Panc1 (cell line): ENCODE measurements around the gene ZNF512. TPM values are rescaled to one million over a fixed set of nuclear protein-coding genes. Genes with fewer than 3 reads are reported as not detected.
"Not testable (repeated sequence)": the region's sequence is repeated elsewhere in the genome, so short reads cannot be mapped to it uniquely, and the experiment has no call there.

Experiments used
- ATAC-seq: fragments of 200-7000 bp; cut with Tn5 transposase; 2 replicates; pipeline ENCODE4 v1.9.1; 2020; ENCODE audit warnings: mild to moderate bottlenecking, moderate library complexity
- BruUV-seq: library from RNA; stranded (reverse); fragments of 400-500 nt; replicated peaks from 2 replicates; lab custom pipeline; 2021; lab: Mats Ljungman, UMichigan
- CTCF ChIA-PET: fragments of 300-600 bp; sonication (Branson Sonifier 250); formaldehyde crosslinking; loops from one replicate; lab custom pipeline; 2022; ENCODE audit warnings: antibody characterized with exemption; lab: Charles Lee
- POLR2A ChIA-PET: fragments of 300-600 bp; sonication (Branson Sonifier 250); formaldehyde crosslinking; loops from one replicate; lab custom pipeline; 2022; ENCODE audit warnings: antibody characterized with exemption; lab: Charles Lee
- DNase-seq: peaks from one replicate; pipeline ENCODE4 v3.0.0-alpha.2; 2010; ENCODE audit warnings: low read depth, low spot score
- H3K27ac ChIP-seq: 2 replicates; pipeline ENCODE4 v1.5.1; 2011; ENCODE audit warnings: mild to moderate bottlenecking, low read length, inconsistent platforms
- H3K27me3 ChIP-seq: fragments of 200-500 bp; sonication (Bioruptor generic); 2 replicates; pipeline ENCODE4 v1.6.0; 2014; ENCODE audit warnings: low read length, inconsistent platforms; ENCODE audit not compliant: control insufficient read depth, insufficient read depth
- H3K36me3 ChIP-seq: fragments of 200-500 bp; sonication (Bioruptor generic); 2 replicates; pipeline ENCODE4 v1.5.1; 2014; ENCODE audit warnings: inconsistent platforms, mild to moderate bottlenecking, low read length, moderate library complexity; ENCODE audit not compliant: control insufficient read depth, insufficient read depth
- H3K4me1 ChIP-seq: 2 replicates; pipeline ENCODE4 v1.5.1; 2011; ENCODE audit warnings: inconsistent platforms, mild to moderate bottlenecking, low read length, moderate library complexity; ENCODE audit not compliant: control insufficient read depth, insufficient read depth
- H3K4me3 ChIP-seq, 2 experiments: 2 replicates each; pipeline ENCODE4 v1.5.1; 2011 to 2012; ENCODE audit warnings: low read depth in 2 of 2, low read length in 2 of 2, mild to moderate bottlenecking in 2 of 2, inconsistent platforms in 1 of 2, moderate library complexity in 1 of 2
- H3K9me3 ChIP-seq: fragments of 200-500 bp; sonication (Bioruptor generic); 2 replicates; pipeline ENCODE4 v1.5.1; 2014; ENCODE audit warnings: low read depth, mild to moderate bottlenecking, inconsistent platforms, low read length, moderate library complexity; ENCODE audit not compliant: control insufficient read depth, insufficient read depth
- CTCF ChIP-seq: fragments of 450-650 bp; IDR thresholded peaks from 2 replicates; pipeline ENCODE4 v1.5.1; 2017; ENCODE audit warnings: mild to moderate bottlenecking
- POLR2AphosphoS5 ChIP-seq: IDR thresholded peaks from 2 replicates; pipeline ENCODE4 v1.6.1; 2012; ENCODE audit warnings: mild to moderate bottlenecking, low read depth, low read length, moderate library complexity
- REST ChIP-seq, 2 experiments: IDR thresholded peaks; 2 replicates each; pipeline ENCODE4 v1.6.1; 2011 to 2012; ENCODE audit warnings: low read depth in 2 of 2, control low read depth in 1 of 2, low read length in 1 of 2, mild to moderate bottlenecking in 1 of 2, moderate library complexity in 1 of 2; ENCODE audit not compliant: insufficient read depth in 1 of 2
- SIN3A ChIP-seq: IDR thresholded peaks from 2 replicates; pipeline ENCODE4 v1.6.1; 2012; ENCODE audit warnings: low read depth, mild to moderate bottlenecking, low read length, moderate library complexity, borderline replicate concordance; ENCODE audit not compliant: insufficient read depth
- TCF7L2 ChIP-seq: IDR thresholded peaks from 2 replicates; pipeline ENCODE4 v1.6.1; 2011; ENCODE audit warnings: mild to moderate bottlenecking, low read depth, low read length, inconsistent platforms
- in situ Hi-C: cut with HindIII; loops from 2 replicates; pipeline ENCODE4 v1.10.0; 2016; ENCODE audit warnings: low sequenced_read_pairs, low pct_unique_long_range_greater_than_20kb
- intact Hi-C: fragments of 100-400 bp; cut with micrococcal nuclease; formaldehyde crosslinking; loops from one replicate; pipeline ENCODE4 v1.10.0; 2022; ENCODE audit not compliant: unreplicated experiment
- total RNA-seq: library from RNA; stranded (reverse); gene quantifications from one replicate; pipeline ENCODE4 v1.2.1, GENCODE V29; 2021; ENCODE audit not compliant: unreplicated experiment

Gene ZNF512
- total RNA-seq, 1 experiment from 2014 or later: 12.8 TPM

GRCh38 chr2:27628767-27629709, 46.2 kb downstream of the ZNF512 start, which contains the start of the genes CCDC121 and GPN1:
TSS of gene CCDC121 (minus strand) at chr2:27629012. CDS start at chr2:27627799, 1,213 bp downstream.
TSS of gene GPN1 (plus strand) at chr2:27629050. CDS start at chr2:27629059, 9 bp downstream.
- ChIA-PET CTCF (interaction anchor here (0.6 kb wide), 2 partner anchors 91 kb away, joined by 3 read pairs; no protein-coding TSS in a partner anchor), POLR2A (interaction anchor here (0.9 kb wide), 1 partner anchor 15 kb away, joined by 3 read pairs; no protein-coding TSS in a partner anchor)
- ATAC-seq (peak; percentile 99), DNase-seq (peak; percentile 53)
- H3K4me1 ChIP-seq: peaks cover 8% of the 10 kb centered on the region
- H3K4me3 ChIP-seq: peak within 1 kb of the TSS; percentile 77 to 100
- intact Hi-C loops (loop anchor here (5.0 kb wide), 1 partner anchor 222 kb away; the partner anchor contains the start of gene PPM1G), in situ Hi-C loops (no loop called here)
- peaks cover 6% of the 10 kb centered on the region for H3K36me3 ChIP-seq
- H3K9me3 ChIP-seq: no peaks in the 10 kb centered on the region
- H3K27ac ChIP-seq: peak within 1 kb of the TSS; percentile 92
- TSS peak; percentile 86 for BruUV-seq
- TF ChIP-seq REST (IDR thresholded peaks at IDR 0.05; ENCODE audit: insufficient read depth in 1 of 2, low read depth in 2 of 2, low read length in 1 of 2) (no peak), POLR2AphosphoS5 (peak; percentile 92), SIN3A (peak; percentile 89)
- no peaks in the 10 kb centered on the region for H3K27me3 ChIP-seq

DNA sequence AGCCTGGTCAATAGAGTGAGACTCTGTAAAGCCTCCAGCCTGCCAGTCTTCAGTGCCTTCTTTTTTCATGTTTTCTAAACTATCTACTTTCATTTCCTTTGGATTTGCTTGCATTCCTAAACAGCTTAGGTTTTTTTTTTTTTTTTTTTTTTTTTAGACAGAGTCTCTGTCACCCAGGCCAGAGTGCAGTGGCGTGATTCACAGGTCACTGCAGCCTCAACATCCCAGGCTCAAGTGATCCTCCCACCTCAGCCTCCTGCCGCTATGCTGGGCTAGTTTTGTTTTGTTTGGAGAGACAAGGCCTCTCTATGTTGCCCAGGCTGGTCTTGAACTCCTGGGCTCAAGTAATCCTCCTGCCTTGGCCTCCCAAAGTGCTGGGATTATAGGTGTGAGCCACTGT, 47.4 kb downstream of the ZNF512 start:
- H3K27me3 ChIP-seq, DNase-seq, in situ Hi-C loops, H3K27ac ChIP-seq, H3K4me3 ChIP-seq, BruUV-seq, H3K9me3 ChIP-seq, ATAC-seq, CTCF ChIA-PET, H3K4me1 ChIP-seq, intact Hi-C loops: not testable (repeated sequence)
- H3K36me3 ChIP-seq: peaks cover 13% of the 10 kb centered on the region
- POLR2A ChIA-PET: interaction anchor here (0.6 kb wide), 1 partner anchor 10 kb away, joined by 3 read pairs; no protein-coding TSS in a partner anchor

- POLR2A ChIA-PET: no interaction called here
- CTCF ChIA-PET: no interaction called here
Observed at GRCh38 chr2:27634291-27634690, 51.4 kb downstream of the ZNF512 start.

More at GRCh38 chr2:27634291-27634690, 51.4 kb downstream of the ZNF512 start:
- H3K9me3 ChIP-seq: no peaks in the 10 kb centered on the region
- TF ChIP-seq POLR2AphosphoS5 (no peak), REST (IDR thresholded peaks at IDR 0.05; ENCODE audit: insufficient read depth in 1 of 2, low read depth in 2 of 2, low read length in 1 of 2) (no peak), SIN3A (no peak), TCF7L2 (no peak), CTCF (no peak)
- no peaks in the 10 kb centered on the region for H3K27me3 ChIP-seq
- H3K27ac ChIP-seq: no peak overlapping the region
- ATAC-seq: no peak
- H3K4me3 ChIP-seq: no peak overlapping the region
- peaks cover 3% of the 10 kb centered on the region; the same call in 1 of the 2 replicates for H3K4me1 ChIP-seq
- H3K36me3 ChIP-seq: peaks cover 23% of the 10 kb centered on the region
- no peak for DNase-seq
- in situ Hi-C loops (no loop called here), intact Hi-C loops (no loop called here)
- no TSS peak for BruUV-seq
